Measurements from ENCODE around the gene DLG3.
"Not testable (repeated sequence)": the region's sequence is repeated elsewhere in the genome, so short reads cannot be mapped to it uniquely, and the experiment has no call there.

The DLG3 gene

GRCh38 chrX:70444326-70444945 is at the start of gene DLG3:
Gene DLG3, plus strand, starts transcription at chrX:70444835. Its CDS starts 367 bp downstream, at chrX:70445202.
- DNase-seq (ENCODE audit: low spot score), result no peak

- DNase-seq (ENCODE audit: low spot score), result peak; percentile 6
These were observed 45.7 kb upstream of the DLG3 start for GRCh38 chrX:70398899-70399298.

DNA sequence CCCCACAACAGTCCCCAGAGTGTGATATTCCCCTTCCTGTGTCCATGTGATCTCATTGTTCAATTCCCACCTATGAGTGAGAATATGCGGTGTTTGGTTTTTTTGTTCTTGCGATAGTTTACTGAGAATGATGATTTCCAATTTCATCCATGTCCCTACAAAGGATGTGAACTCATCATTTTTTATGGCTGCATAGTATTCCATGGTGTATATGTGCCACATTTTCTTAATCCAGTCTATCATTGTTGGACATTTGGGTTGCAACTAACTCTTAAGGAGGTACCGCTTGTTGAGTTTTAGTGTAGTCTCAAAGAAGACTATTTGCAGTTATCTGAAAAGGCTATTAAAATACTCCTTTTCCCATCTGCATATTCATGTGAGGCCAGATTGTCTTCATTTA is 44.5 kb upstream of the DLG3 start:
- not testable (repeated sequence) for DNase-seq (ENCODE audit: low spot score)

DNA sequence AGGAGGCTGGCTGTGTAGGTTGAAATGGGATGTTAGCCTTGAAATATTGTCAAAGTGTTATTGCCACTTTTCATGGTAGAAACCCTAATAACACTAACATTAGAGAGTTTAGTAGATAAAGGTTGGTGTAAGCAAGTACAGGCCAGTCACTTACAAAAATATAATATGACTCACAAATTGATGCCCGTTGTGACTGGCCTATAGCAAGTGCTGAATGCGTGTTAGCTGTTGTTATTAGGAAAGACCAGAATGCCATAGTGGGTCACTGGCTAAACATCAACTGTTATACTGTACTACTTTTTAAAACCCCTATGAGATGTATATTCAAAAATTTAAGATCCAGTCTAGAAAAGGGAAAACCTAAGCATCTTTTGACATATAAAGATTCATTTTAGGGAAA is 41.9 kb upstream of the DLG3 start:
- no peak for DNase-seq (ENCODE audit: low spot score)

DNA sequence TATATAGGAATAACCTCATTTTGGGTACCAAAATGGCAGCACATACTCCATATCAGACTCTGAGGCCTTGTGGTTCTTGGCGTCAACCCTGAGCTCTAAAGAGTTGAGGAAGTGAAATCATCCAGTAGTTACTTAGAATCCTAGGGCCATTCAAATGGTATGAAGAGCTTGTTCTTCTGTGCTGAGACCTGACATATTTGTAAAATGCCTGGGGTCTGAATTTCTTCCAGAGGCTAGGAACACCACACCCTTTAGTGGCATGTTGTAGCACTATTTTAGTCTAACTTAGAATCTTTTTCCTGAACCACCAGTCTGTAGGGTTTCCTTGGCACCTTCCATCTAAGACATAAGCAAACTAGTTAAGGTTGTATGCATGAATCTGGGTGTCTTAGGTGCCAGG is 39.6 kb upstream of the DLG3 start:
- DNase-seq (ENCODE audit: low spot score), result no peak

DNA sequence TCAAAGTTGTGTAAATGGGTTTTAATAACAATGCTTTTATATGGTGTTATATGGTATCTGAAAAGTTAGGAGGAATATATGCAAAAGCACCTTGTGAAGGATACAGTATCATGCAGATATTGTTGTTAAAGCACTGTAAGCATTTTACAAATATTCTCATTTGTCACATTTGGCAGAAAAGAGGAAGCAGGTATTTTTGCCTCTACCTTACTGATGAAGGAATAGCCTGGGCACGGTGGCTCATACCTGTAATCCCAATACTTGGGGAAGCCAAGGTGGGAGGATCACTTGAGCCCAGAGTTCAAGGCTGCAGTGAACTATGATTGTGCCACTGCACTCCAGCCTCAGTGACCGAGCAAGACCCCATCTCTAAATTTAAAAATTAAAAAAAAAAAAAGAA is 33.7 kb upstream of the DLG3 start:
- DNase-seq (ENCODE audit: low spot score), result no peak

DNA sequence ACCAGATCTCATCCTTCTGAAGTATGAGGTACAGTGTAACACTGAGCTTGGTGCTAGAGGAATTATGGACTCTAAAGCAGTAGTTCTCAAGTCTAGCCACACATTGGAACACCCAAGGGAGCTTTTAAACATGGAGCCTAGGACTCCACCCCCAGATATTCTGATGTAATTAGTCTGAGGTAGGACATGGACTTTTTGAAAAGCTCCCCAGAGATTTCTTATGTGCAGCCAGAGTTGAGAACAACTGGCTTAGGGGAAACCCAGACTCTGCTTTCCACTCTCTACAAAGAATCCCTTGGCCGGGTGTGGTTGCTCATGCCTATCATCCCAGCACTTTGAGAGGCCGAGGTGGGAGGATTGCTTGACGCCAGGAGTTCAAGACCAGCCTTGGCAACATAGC is 33.2 kb upstream of the DLG3 start:
- DNase-seq (ENCODE audit: low spot score), result no peak

DNA sequence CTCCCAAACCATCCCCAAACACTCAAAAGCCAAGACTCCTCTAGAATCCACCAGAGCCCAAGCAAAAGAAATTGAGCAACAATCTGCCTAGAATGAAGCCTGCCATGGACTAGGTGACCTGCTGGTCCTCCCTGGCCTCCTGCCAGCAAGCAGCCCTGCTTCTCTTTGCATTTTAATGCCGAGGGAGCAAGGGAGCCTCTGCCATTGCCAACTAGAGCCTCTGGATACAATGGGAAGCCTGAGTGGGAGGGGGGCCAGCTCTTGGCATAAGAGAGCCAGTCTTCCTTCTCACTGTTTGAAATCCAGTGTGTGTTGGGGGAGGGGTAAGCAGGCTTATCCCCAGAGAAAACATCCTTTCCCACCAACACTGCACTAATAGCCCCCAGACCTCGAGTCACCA is 23.0 kb upstream of the DLG3 start:
- DNase-seq (ENCODE audit: low spot score), result no peak

GRCh38 chrX:70422851-70423341 is 21.7 kb upstream of the DLG3 start, which contains the start of gene GDPD2:
Gene GDPD2, plus strand, starts transcription at chrX:70423314. Its CDS starts 1,671 bp downstream, at chrX:70424985.
- no peak for DNase-seq (ENCODE audit: low spot score)

- no peak for DNase-seq (ENCODE audit: low spot score)
These were observed 20.5 kb upstream of the DLG3 start for GRCh38 chrX:70423936-70424675.

DNA sequence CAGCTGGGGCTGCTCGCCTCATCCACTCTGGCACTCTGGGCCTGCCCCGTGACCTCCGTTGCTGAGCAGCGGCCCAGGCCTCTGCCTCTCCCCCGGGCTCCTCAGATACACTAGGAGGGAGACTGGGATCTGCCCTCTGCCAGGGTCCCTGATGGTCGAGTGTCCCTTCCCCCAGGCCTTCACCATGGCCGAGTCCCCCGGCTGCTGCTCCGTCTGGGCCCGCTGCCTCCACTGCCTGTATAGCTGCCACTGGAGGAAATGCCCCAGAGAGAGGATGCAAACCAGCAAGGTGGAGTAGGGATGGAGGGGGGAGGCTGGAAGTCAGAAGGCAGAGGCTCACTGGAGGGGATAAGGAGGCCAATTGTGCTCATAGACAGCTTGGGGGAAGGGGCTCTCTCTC is 19.8 kb upstream of the DLG3 start:
- no peak for DNase-seq (ENCODE audit: low spot score)

- DNase-seq (ENCODE audit: low spot score), result no peak
These were observed 18.1 kb upstream of the DLG3 start for GRCh38 chrX:70426286-70427278.

- DNase-seq (ENCODE audit: low spot score), result no peak
These were observed 17.3 kb upstream of the DLG3 start for GRCh38 chrX:70427365-70427764.

DNA sequence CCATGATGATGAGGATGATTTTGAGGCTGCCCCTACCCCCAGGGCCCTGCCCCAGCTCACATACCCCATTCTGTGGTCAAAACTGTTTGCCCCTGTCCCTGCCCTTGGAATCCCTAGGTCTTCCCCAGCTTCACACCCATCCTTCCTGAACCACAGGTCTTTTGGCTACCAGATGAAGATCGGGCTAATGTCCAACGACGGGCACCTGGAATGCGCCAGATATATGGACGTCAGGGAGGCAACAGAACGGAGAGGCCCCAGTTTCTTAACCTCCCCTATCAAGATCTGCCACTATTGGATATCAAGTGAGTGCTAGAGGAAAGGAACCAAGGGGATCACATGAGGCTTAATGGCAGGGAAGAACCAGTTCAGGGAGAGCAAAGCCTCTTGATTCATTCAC is 14.9 kb upstream of the DLG3 start:
- no peak for DNase-seq (ENCODE audit: low spot score)

DNA sequence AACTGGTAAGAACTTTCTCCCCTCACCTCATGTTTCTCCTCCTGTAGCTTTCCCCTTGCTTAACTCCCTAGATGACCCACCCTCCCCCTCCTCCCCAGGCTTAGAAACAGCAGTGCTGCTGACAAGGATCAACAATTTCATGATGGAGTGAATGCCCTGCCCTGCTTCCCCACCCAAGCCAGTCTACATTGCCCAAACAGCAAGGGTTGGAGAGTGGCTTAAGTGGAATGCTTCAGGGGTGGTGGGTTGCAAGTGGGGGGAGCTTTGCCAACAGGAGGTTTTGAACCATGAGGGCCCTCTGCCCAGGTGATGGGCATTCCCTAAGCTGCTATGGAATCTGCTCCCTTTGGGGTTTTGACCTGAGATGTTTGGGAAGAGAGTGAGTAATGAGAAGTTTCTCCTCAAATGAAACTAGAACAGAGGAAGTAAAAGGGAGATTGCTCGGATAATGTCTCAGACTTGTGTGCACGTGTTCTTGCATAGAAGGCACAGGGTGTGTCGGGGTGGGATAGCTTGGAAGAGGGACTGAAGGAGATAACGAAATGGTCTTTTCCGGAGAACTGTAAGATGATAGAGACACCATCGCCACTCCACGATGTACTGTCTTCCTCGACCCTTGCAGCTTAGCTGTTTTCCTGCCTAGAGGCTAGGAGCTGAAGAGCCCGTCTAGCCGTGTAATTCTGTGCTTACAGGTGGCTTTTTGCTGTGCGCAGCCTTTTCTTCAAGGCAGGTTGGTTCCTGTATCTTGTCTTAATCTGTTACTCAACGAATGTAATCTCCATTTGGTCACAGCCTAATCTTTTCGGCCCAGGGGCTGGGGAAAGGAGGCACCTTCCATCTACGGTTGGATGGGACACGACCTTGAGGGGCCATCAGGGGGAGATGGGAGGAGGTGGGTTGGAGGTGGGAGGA is 11.4 kb upstream of the DLG3 start:
- no peak for DNase-seq (ENCODE audit: low spot score)

DNA sequence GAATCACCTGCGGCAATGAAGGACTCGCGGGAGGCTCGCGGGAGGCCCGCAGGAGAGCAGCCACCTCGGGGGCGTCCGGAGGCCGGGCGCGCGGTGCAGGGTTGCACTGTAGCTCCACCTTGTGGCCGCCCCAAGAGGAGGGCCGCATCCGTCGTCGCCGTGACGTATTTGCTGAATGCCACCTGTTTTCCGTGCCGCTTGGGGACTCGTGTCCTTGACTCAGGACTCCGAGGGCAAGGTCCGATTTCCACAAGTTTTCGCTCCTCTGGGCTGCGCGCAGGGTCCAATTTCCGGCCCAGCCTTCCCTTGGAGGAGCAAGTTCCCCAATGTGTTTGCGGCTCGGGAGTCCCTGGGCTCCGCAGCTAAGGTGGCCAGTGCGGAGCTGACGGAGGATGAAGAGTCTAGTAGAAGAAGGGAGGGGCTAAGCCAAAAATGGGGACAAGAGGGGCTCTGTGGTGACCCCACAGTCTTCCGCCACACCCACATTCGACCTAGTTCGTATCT is 10.7 kb upstream of the DLG3 start:
- DNase-seq (ENCODE audit: low spot score), result peak; percentile 67

DNA sequence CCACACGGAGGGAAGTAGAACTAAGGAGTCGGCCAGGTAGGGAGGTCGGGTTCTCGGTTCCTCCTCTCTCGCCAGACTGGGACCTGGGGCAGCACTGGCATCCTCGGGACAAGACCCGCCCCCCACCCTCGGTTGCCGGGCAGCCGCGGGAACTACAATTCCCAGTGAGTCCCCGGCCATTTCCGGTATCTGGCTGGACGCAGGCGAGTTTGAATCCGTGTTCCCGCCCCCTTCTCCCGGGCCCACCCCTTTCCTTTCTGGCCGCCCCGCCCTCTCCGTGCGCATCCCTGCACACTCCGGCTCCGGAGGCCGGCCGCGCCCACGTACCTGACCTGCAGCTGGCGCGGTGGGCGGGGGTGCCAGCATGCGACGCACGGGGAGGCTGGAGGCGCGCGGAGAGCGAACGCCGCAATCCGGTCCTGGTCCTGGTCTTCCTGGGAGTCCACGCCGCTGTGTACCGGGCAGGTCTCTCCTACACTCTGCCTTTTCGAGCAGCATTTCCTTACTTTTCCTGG is 10.2 kb upstream of the DLG3 start:
- peak; percentile 81 for DNase-seq (ENCODE audit: low spot score)

GRCh38 chrX:70434914-70435586 is 9.6 kb upstream of the DLG3 start:
- DNase-seq (ENCODE audit: low spot score), result no peak

DNA sequence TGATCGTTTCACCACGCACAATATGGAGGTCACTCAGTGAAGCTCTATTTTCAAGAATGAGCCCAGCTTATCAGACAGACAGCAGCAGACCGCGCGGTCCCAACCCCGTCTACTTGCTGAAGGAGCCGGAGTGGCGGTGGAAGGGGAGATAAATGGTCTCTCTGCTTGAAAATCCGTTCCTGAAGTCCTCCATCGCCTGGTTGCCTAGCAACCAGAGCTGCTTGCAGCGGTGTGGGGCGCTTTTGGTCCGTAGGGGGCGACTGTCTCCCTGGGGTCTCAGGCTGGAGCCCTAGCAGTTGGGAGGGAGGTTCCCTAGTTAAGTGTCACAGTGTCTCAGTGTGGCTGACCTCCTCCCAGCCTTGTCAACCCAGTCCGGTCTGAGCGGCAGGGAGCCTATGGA is 8.3 kb upstream of the DLG3 start:
- DNase-seq (ENCODE audit: low spot score), result no peak

GRCh38 chrX:70437011-70437410 is 7.6 kb upstream of the DLG3 start:
- DNase-seq (ENCODE audit: low spot score), result no peak
